NB4 (cell line): ENCODE measurements around the gene IGF2BP3.

Source experiments
- MAX ChIP-seq: IDR thresholded peaks from 2 replicates; pipeline ENCODE4 v1.6.1; 2011; ENCODE audit warnings: low read depth, low read length
- POLR2A ChIP-seq: IDR thresholded peaks from 2 replicates; pipeline ENCODE4 v1.6.1; 2011; ENCODE audit warnings: mild to moderate bottlenecking; ENCODE audit not compliant: insufficient read length; ENCODE audit errors: extremely low read depth
- TF ChIP-seq, protein P1 (sequence below): IDR thresholded peaks from one replicate; pipeline ENCODE4 v1.5.1; 2012; ENCODE audit warnings: low read depth, low read length

GRCh38 chr7:23450518-23450917, 19.8 kb downstream of the IGF2BP3 start:
- TF ChIP-seq, protein P1, sequence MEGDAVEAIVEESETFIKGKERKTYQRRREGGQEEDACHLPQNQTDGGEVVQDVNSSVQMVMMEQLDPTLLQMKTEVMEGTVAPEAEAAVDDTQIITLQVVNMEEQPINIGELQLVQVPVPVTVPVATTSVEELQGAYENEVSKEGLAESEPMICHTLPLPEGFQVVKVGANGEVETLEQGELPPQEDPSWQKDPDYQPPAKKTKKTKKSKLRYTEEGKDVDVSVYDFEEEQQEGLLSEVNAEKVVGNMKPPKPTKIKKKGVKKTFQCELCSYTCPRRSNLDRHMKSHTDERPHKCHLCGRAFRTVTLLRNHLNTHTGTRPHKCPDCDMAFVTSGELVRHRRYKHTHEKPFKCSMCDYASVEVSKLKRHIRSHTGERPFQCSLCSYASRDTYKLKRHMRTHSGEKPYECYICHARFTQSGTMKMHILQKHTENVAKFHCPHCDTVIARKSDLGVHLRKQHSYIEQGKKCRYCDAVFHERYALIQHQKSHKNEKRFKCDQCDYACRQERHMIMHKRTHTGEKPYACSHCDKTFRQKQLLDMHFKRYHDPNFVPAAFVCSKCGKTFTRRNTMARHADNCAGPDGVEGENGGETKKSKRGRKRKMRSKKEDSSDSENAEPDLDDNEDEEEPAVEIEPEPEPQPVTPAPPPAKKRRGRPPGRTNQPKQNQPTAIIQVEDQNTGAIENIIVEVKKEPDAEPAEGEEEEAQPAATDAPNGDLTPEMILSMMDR, result peak; percentile 2
- TF ChIP-seq MAX (no peak), POLR2A (no peak)
